GM12891 (cell line): ENCODE data around the gene SMIM36.

Experiments used
- POLR2A ChIP-seq: IDR thresholded peaks from 2 replicates; pipeline ENCODE4 v1.6.1; 2011; ENCODE audit warnings: low read depth, low read length, control low read depth
- POLR2AphosphoS5 ChIP-seq: IDR thresholded peaks from 2 replicates; pipeline ENCODE4 v1.6.1; 2011; ENCODE audit warnings: low read depth, low read length, control low read depth
- POU2F2 ChIP-seq: IDR thresholded peaks from 2 replicates; pipeline ENCODE4 v1.6.1; 2011; ENCODE audit warnings: low read depth, mild to moderate bottlenecking, control low read depth, low read length, moderate library complexity
- TAF1 ChIP-seq: IDR thresholded peaks from 2 replicates; pipeline ENCODE4 v1.6.1; 2011; ENCODE audit warnings: low read depth, low read length, control low read depth

DNA sequence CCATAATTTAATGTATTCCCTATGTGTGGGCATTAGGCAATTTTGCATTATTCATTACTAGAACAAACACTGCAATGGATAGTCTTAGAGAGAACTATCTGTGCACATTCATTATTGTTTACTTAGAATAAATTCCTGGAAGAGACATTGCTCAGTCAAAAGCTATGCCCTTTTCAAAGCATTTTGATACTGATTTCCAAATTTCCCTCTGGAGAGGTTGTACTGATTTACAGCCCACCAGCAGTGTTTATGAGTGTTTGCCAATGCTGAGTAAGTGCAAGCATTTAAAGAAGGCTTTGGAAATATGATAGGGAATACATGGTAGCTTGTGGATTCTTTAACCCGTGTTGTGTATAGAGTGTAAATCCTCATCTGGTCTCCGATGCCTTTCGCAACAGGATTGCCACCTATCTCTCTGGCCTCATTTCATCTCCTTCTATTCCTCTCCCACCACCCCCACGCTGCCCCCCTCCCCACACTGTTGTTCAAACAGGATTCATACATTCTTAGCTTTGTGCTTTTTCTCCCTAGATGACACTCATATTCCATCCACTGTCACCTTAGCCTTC is 56.3 kb downstream of the SMIM36 start:
- no peak for TF ChIP-seq TAF1
- no peak for TF ChIP-seq POLR2A
- TF ChIP-seq POLR2AphosphoS5, result no peak
- no peak for TF ChIP-seq POU2F2
